ENCODE data around the gene GSN.
A peak's percentile ranks its signal among the peaks of the same experiment; 100 is the strongest.

GSN gene

DNA sequence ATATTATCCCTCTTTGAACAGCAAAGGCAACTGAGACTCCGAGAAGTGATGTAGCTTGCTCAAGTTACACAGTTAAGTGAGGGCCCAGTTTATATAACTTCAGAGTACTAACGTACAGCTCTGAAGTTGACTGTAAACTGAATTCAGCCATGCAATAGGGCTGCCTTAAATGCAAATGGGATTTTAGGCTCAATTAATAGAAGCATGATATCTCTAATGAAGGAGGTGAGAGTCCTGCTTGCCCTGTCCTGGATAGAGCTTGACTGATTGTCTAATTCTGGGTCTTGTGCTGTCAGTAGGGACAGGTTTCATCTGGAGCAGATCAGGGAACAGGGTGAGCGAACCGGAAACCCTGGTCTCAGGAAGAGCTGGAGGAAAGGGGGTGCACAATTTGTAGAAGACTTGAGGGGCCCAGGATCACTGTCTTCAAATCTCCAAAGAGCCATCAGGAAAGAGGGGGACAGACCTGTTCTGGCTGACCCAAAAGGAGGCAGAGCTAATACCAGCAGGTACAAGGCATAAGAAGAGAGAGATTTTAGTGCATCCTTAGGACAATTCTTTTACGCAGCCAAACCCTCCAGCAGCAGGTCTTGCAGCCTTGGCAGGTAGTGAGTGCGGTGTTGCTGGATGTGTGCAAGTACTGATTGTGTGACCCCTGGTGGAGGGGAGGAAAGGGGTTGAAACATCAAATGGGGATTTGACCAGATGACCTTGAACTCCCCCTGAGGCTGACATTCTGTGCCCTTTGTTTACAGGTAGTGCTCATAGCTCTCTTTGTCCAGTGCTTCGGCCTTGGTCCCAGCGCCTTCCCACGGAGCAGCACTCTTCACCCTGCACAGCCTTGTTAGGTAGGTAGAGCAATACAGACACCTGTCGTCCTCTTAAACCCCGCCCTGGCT, 13.0 kb downstream of the GSN start:
- H3K27ac ChIP-seq (ENCODE audit: low read depth in 2 of 2, low read length in 2 of 2): peak overlapping the region; percentile 90 to 98
- H3K27me3 ChIP-seq (ENCODE audit: control insufficient read depth in 2 of 2, insufficient read depth in 2 of 2, low read length in 2 of 2): no peaks in the 10 kb centered on the region
- H3K9me3 ChIP-seq (ENCODE audit: control insufficient read depth in 2 of 2, low read length in 2 of 2): no peaks in the 10 kb centered on the region
- H3K4me1 ChIP-seq (ENCODE audit: control insufficient read depth in 2 of 2, insufficient read depth in 2 of 2, low read length in 2 of 2): peaks cover 54 to 86% of the 10 kb centered on the region in 2 donors
- peak overlapping the region; percentile 60 to 73 for H3K9ac ChIP-seq (ENCODE audit: low read depth in 1 of 2, low read length in 2 of 2)
- H3K4me3 ChIP-seq (ENCODE audit: low read length in 2 of 2): peak overlapping the region in 1 of 2 donors; percentile 21
- no peaks in the 10 kb centered on the region for H3K36me3 ChIP-seq (ENCODE audit: control insufficient read depth in 2 of 2, insufficient read depth in 2 of 2, low read length in 2 of 2)

DNA sequence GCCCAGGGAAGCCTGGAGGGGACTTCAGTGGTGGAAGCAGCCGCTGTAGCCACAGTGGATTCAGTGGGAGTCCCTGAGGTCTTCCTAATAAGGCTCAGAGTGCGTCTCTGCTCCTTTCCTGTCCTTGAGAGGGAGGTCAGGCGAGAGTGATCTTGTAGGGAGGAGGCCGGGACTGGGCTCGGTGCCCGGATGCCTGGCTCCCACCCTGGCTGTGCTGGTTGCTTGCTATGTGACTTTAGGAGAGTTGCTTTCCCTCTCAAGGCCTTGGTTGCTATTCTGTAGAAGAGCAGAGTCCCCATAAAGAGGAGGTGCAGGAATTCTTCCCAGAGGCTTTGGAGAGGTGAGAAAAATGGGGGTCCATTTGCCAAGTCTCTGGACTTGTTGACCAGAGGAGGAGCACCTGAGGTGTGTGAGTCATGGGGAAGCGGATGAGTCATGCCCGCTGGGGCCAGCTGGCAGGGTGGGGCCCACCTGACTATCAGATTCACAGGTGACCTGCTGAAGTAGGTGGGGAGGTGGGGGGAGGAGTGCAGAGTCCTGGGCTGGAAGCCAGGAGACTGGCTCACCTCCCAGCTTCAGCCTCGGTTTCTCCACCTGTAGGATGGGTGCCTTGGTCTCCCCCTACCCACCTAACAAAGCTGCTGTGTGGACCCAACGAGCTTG, 13.8 kb downstream of the GSN start:
- H3K4me3 ChIP-seq (ENCODE audit: low read length in 2 of 2): no peak overlapping the region
- H3K27me3 ChIP-seq (ENCODE audit: control insufficient read depth in 2 of 2, insufficient read depth in 2 of 2, low read length in 2 of 2): no peaks in the 10 kb centered on the region
- H3K27ac ChIP-seq (ENCODE audit: low read depth in 2 of 2, low read length in 2 of 2): peak overlapping the region; percentile 90 to 98
- peak overlapping the region; percentile 60 to 73 for H3K9ac ChIP-seq (ENCODE audit: low read depth in 1 of 2, low read length in 2 of 2)
- H3K36me3 ChIP-seq (ENCODE audit: control insufficient read depth in 2 of 2, insufficient read depth in 2 of 2, low read length in 2 of 2): no peaks in the 10 kb centered on the region
- H3K4me1 ChIP-seq (ENCODE audit: control insufficient read depth in 2 of 2, insufficient read depth in 2 of 2, low read length in 2 of 2): peaks cover 62 to 94% of the 10 kb centered on the region in 2 donors
- H3K9me3 ChIP-seq (ENCODE audit: control insufficient read depth in 2 of 2, low read length in 2 of 2): no peaks in the 10 kb centered on the region

DNA sequence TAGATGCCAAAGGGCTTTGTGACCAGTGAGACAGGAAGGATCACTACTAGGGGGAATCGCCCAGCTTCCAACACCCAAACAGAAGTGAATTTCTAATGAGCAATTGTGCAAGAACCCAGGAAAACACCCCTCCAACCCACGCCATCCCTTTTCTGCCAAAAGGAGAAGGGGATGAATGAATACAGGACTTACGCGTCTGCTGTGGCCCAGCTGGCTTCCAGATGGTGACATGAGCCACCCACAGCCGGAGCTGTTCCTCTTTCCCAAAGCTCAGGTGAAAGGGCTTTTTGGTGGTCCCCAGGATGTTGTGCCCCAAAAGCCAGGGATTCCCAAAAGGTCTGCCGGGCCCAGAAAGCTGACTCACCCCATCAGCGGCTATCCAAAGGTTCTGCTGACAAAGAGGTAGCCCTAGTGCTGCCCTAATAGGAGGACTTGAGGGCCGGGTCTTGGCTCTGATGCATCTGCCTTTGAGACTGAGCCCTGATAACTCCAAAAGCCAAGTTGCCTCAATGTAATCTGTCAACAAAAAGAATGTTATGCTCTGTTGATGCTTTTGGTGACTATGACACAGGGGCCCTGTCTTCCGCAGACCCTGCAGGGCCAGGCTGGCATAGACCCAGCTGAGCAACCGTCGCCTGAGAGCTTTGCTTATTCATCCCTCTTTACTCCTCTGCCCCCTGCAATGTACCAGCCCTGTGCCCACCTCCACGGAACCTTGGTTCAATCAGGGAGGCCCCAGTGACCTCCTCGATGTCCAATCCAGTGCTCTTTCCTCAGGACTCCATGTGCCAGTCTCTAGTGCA, 14.5 kb downstream of the GSN start:
- Histone ChIP-seq H3K27ac (ENCODE audit: low read depth in 2 of 2, low read length in 2 of 2) (peak overlapping the region; percentile 90 to 98), H3K9me3 (ENCODE audit: control insufficient read depth in 2 of 2, low read length in 2 of 2) (no peaks in the 10 kb centered on the region), H3K4me3 (ENCODE audit: low read length in 2 of 2) (no peak overlapping the region), H3K27me3 (ENCODE audit: control insufficient read depth in 2 of 2, insufficient read depth in 2 of 2, low read length in 2 of 2) (no peaks in the 10 kb centered on the region), H3K4me1 (ENCODE audit: control insufficient read depth in 2 of 2, insufficient read depth in 2 of 2, low read length in 2 of 2) (peaks cover 70 to 96% of the 10 kb centered on the region in 2 donors), H3K9ac (ENCODE audit: low read depth in 1 of 2, low read length in 2 of 2) (peak overlapping the region in 1 of 2 donors; percentile 60), H3K36me3 (ENCODE audit: control insufficient read depth in 2 of 2, insufficient read depth in 2 of 2, low read length in 2 of 2) (no peaks in the 10 kb centered on the region)

GRCh38 chr9:121283080-121283398, 15.1 kb downstream of the GSN start:
- Histone ChIP-seq H3K4me1 (ENCODE audit: control insufficient read depth in 2 of 2, insufficient read depth in 2 of 2, low read length in 2 of 2) (peaks cover 74 to 97% of the 10 kb centered on the region in 2 donors), H3K4me3 (ENCODE audit: low read length in 2 of 2) (no peak overlapping the region), H3K9me3 (ENCODE audit: control insufficient read depth in 2 of 2, low read length in 2 of 2) (no peaks in the 10 kb centered on the region), H3K9ac (ENCODE audit: low read depth in 1 of 2, low read length in 2 of 2) (peak overlapping the region in 1 of 2 donors; percentile 60), H3K36me3 (ENCODE audit: control insufficient read depth in 2 of 2, insufficient read depth in 2 of 2, low read length in 2 of 2) (no peaks in the 10 kb centered on the region), H3K27me3 (ENCODE audit: control insufficient read depth in 2 of 2, insufficient read depth in 2 of 2, low read length in 2 of 2) (no peaks in the 10 kb centered on the region), H3K27ac (ENCODE audit: low read depth in 2 of 2, low read length in 2 of 2) (peak overlapping the region; percentile 90 to 98)

DNA sequence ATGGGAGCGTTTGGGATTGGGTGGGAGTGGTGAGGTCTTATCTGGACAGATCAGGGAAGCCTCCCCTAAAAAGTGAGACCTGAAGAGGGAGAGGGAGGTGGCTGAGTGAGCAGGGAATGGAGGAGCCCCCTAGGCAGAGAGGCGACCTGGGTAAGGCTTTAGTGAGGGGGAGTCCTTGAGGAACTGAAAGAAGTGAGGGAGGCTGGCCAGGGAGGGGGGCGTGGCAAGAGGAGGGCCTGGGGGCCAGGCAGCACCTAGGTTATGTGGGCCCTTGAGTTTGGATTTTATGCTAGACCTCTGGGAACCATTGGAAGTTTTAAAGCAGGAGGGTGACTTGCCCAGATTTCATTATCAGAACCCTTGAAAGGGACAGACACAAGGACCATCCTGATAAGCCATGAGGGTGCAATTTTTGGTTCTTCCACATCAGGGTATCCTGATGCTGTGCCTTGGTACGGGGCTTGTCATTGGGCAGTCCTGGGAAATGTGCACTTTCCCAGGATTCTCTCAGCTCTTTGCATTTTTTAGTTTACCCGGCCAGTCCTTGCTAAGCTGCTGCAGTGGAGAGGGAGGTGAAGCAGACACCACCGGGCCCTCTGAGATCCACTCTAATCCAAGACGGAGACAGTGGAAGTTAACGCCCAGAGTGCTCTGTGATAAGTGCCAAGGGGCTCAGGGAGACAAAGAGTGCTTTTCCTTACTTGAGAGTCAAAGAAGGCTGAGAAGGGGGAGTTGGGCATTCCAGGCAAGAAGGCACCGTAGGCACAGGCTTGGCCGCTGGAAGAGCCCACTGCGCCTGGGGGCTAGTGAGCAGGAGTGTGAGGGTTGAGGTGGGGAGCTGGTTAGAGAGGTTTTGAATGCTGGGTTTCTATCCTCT, 16.1 kb downstream of the GSN start:
- Histone ChIP-seq H3K9me3 (ENCODE audit: control insufficient read depth in 2 of 2, low read length in 2 of 2) (no peaks in the 10 kb centered on the region), H3K27me3 (ENCODE audit: control insufficient read depth in 2 of 2, insufficient read depth in 2 of 2, low read length in 2 of 2) (no peaks in the 10 kb centered on the region), H3K9ac (ENCODE audit: low read depth in 1 of 2, low read length in 2 of 2) (peak overlapping the region in 1 of 2 donors; percentile 35), H3K27ac (ENCODE audit: low read depth in 2 of 2, low read length in 2 of 2) (peak overlapping the region; percentile 90 to 98), H3K36me3 (ENCODE audit: control insufficient read depth in 2 of 2, insufficient read depth in 2 of 2, low read length in 2 of 2) (no peaks in the 10 kb centered on the region), H3K4me3 (ENCODE audit: low read length in 2 of 2) (no peak overlapping the region), H3K4me1 (ENCODE audit: control insufficient read depth in 2 of 2, insufficient read depth in 2 of 2, low read length in 2 of 2) (peaks cover 75 to 97% of the 10 kb centered on the region in 2 donors)

- no peak overlapping the region for H3K4me3 ChIP-seq (ENCODE audit: low read length in 2 of 2)
- H3K27ac ChIP-seq (ENCODE audit: low read depth in 2 of 2, low read length in 2 of 2): peak overlapping the region; percentile 90 to 98
- peak overlapping the region in 1 of 2 donors; percentile 34 for H3K9ac ChIP-seq (ENCODE audit: low read depth in 1 of 2, low read length in 2 of 2)
- no peaks in the 10 kb centered on the region for H3K27me3 ChIP-seq (ENCODE audit: control insufficient read depth in 2 of 2, insufficient read depth in 2 of 2, low read length in 2 of 2)
- H3K36me3 ChIP-seq (ENCODE audit: control insufficient read depth in 2 of 2, insufficient read depth in 2 of 2, low read length in 2 of 2): no peaks in the 10 kb centered on the region
- H3K9me3 ChIP-seq (ENCODE audit: control insufficient read depth in 2 of 2, low read length in 2 of 2): no peaks in the 10 kb centered on the region
- H3K4me1 ChIP-seq (ENCODE audit: control insufficient read depth in 2 of 2, insufficient read depth in 2 of 2, low read length in 2 of 2): peaks cover 75 to 97% of the 10 kb centered on the region in 2 donors
These were observed 16.9 kb downstream of the GSN start for GRCh38 chr9:121284733-121285451.

DNA sequence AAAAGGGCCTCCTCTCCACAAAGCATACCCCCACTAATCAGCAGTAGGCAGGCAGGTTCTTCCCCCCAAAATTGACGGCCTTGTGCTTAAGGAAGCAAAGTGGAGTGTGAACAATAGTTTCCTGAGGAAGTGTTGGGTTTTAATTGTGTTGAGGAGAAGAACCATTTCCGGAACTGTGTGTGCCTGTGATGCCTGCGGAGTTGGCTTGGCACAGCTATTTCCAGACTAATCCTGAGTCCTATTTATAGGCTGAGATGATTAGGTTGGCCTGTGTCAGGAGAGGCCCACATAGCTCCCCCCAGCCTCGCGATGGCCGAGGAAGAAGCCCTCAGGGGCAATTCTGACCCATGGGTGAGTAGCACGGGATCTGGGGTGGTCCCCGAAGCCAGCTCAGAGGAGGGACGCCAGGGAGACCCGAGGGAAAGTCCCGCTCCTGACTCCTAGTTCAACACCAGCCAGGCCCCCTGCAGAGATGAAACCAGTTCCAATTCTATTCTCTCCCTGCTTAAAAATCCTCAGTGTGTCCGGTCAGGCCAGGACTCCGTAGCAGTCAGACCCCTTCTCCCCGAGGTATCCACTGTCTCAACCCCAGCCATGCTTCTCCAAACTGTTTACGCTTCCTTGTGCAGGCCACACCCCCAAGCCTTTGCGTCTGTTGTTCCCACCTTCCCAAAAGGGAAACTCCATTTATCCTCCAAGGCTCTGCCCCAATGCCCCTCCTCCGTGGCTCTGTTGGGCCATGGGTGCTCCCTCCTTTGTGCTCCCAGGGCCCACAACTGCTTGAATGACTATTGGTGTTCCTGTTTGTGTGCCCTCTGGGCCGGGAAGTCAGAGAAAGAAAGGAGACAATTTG, 18.1 kb downstream of the GSN start:
- H3K9ac ChIP-seq (ENCODE audit: low read depth in 1 of 2, low read length in 2 of 2): peak overlapping the region; percentile 34 to 75
- no peaks in the 10 kb centered on the region for H3K36me3 ChIP-seq (ENCODE audit: control insufficient read depth in 2 of 2, insufficient read depth in 2 of 2, low read length in 2 of 2)
- peak overlapping the region; percentile 12 to 50 for H3K4me3 ChIP-seq (ENCODE audit: low read length in 2 of 2)
- peaks cover 64 to 89% of the 10 kb centered on the region in 2 donors for H3K4me1 ChIP-seq (ENCODE audit: control insufficient read depth in 2 of 2, insufficient read depth in 2 of 2, low read length in 2 of 2)
- H3K9me3 ChIP-seq (ENCODE audit: control insufficient read depth in 2 of 2, low read length in 2 of 2): no peaks in the 10 kb centered on the region
- H3K27ac ChIP-seq (ENCODE audit: low read depth in 2 of 2, low read length in 2 of 2): peak overlapping the region; percentile 90 to 98
- no peaks in the 10 kb centered on the region for H3K27me3 ChIP-seq (ENCODE audit: control insufficient read depth in 2 of 2, insufficient read depth in 2 of 2, low read length in 2 of 2)

DNA sequence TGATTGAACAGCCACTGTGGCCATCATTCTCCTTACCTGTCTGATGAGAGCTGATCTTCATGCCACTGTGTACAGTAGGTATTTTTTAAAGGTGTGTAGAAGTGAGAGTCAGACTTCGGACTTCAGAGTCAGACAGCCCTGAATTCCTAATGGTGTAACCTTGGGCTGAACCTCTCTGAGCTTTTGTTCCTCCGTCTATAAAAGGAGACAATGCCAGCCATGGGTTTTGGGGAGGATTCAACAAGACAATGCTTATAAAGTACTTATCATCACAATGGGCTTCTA, 18.7 kb downstream of the GSN start:
- Histone ChIP-seq H3K4me1 (ENCODE audit: control insufficient read depth in 2 of 2, insufficient read depth in 2 of 2, low read length in 2 of 2) (peaks cover 58 to 83% of the 10 kb centered on the region in 2 donors), H3K9ac (ENCODE audit: low read depth in 1 of 2, low read length in 2 of 2) (peak overlapping the region; percentile 34 to 75), H3K27me3 (ENCODE audit: control insufficient read depth in 2 of 2, insufficient read depth in 2 of 2, low read length in 2 of 2) (no peaks in the 10 kb centered on the region), H3K4me3 (ENCODE audit: low read length in 2 of 2) (peak overlapping the region; percentile 31 to 50), H3K27ac (ENCODE audit: low read depth in 2 of 2, low read length in 2 of 2) (peak overlapping the region; percentile 90 to 98), H3K9me3 (ENCODE audit: control insufficient read depth in 2 of 2, low read length in 2 of 2) (no peaks in the 10 kb centered on the region), H3K36me3 (ENCODE audit: control insufficient read depth in 2 of 2, insufficient read depth in 2 of 2, low read length in 2 of 2) (no peaks in the 10 kb centered on the region)

All from mucosa of rectum (tissue), 2 donors.